ENCODE data around the gene WTAP. TPM values are rescaled to one million over a fixed set of nuclear protein-coding genes. Genes with fewer than 3 reads are reported as not detected.

The WTAP gene
- total and polyA plus RNA-seq, 10 donors: 71.6 to 149 (median 109) TPM

- no peak for TF ChIP-seq POLR2A (IDR thresholded peaks at IDR 0.05)
- TF ChIP-seq POLR2AphosphoS5 (IDR thresholded peaks at IDR 0.05): peak in 1 of 3 donors; percentile 31
- peaks cover 0 to 2% (median 0%) of the 10 kb centered on the region in 6 donors for H3K4me1 ChIP-seq
- no peaks in the 10 kb centered on the region for H3K27me3 ChIP-seq (replicated peaks in 1 of 7)
- no peak overlapping the region for H3K27ac ChIP-seq
- intact Hi-C loops (cut with DNase I; ENCODE audit: low total_unique reads): no loop called here
- no peak for DNase-seq
- no peak overlapping the region for H3K4me3 ChIP-seq
- peaks cover 0 to 93% (median 61%) of the 10 kb centered on the region in 6 donors for H3K36me3 ChIP-seq
- peaks cover 0 to 2% (median 0%) of the 10 kb centered on the region in 8 donors for H3K9me3 ChIP-seq
- 82 to 91% (median 85%) methylated on average over 7 of the region's 7 CpGs for WGBS, 5 donors
These were observed 50.1 kb downstream of the WTAP start for GRCh38 chr6:159777240-159777904.

DNA sequence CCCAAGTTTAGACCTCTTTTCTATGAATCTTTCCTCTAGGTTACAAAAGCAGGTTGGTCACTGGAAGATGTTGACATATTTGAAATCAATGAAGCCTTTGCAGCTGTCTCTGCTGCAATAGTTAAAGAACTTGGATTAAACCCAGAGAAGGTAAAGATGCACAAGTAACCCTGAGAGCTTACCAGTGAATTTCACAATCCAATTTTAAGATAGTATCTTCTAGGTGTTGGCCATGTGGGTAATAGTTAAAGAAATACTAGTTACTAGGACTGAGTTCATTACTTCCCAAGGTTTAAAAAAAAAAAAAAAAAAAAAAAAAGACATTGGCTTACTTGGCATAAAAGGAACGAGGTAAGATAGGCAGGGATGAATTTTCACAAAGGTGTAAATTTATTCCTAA is 50.8 kb downstream of the WTAP start:
- peaks cover 0 to 7% (median 1%) of the 10 kb centered on the region in 6 donors for H3K4me1 ChIP-seq
- WGBS, 5 donors: 73 to 94% (median 77%) methylated on average over 1 of the region's 1 CpG

DNA sequence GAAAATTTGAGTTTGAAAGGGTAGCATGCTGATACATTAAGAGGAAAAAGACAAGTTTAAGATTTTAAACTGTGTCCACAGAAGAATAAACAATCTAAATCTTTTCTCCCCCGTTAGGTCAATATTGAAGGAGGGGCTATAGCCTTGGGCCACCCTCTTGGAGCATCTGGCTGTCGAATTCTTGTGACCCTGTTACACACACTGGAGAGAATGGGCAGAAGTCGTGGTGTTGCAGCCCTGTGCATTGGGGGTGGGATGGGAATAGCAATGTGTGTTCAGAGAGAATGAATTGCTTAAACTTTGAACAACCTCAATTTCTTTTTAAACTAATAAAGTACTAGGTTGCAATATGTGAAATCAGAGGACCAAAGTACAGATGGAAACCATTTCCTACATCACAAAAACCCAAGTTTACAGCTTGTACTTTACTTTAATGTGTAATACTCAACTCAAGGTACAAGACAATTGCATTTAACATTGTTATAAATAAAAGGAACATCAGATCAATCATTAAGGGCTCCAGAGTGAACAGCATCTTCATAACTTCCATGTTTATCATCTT is 51.3 kb downstream of the WTAP start:
- no peak for DNase-seq

More for the DNA sequence above, 50.8 kb downstream of the WTAP start:
- Histone ChIP-seq H3K9me3 (no peaks in the 10 kb centered on the region), H3K4me3 (no peak overlapping the region), H3K36me3 (peaks cover 0 to 93% (median 69%) of the 10 kb centered on the region in 6 donors), H3K27ac (no peak overlapping the region), H3K27me3 (replicated peaks in 1 of 7) (no peaks in the 10 kb centered on the region)
- intact Hi-C loops (cut with DNase I; ENCODE audit: low total_unique reads): no loop called here
- DNase-seq: no peak
- TF ChIP-seq POLR2A (IDR thresholded peaks at IDR 0.05): no peak
- no peak for TF ChIP-seq POLR2AphosphoS5 (IDR thresholded peaks at IDR 0.05)
- TF ChIP-seq, protein P1, sequence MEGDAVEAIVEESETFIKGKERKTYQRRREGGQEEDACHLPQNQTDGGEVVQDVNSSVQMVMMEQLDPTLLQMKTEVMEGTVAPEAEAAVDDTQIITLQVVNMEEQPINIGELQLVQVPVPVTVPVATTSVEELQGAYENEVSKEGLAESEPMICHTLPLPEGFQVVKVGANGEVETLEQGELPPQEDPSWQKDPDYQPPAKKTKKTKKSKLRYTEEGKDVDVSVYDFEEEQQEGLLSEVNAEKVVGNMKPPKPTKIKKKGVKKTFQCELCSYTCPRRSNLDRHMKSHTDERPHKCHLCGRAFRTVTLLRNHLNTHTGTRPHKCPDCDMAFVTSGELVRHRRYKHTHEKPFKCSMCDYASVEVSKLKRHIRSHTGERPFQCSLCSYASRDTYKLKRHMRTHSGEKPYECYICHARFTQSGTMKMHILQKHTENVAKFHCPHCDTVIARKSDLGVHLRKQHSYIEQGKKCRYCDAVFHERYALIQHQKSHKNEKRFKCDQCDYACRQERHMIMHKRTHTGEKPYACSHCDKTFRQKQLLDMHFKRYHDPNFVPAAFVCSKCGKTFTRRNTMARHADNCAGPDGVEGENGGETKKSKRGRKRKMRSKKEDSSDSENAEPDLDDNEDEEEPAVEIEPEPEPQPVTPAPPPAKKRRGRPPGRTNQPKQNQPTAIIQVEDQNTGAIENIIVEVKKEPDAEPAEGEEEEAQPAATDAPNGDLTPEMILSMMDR (IDR thresholded peaks at IDR 0.05 in 8 of 11, conservative IDR thresholded peaks at IDR 0.05 in 3 of 11): no peak

DNA sequence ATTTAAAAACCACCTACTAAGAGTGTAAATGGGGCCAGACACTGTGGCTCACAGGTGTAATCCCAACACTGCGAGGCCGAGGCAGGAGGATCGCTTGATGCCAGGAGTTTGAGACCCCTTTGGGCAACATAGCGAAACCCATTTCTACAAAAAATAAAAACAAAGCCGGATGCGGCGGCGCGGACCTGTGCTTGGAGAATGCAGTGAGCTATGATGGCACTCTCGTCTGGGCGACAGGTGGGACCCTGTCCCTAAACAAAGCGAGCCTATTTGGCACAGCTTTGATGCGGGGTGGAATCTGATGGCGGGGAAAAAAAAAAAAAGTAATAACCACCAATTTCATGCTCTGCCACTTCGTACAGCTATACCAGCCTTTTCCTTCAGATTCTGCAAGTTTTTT is 61.0 kb downstream of the WTAP start:
- TF ChIP-seq POLR2A (IDR thresholded peaks at IDR 0.05): no peak
- TF ChIP-seq, protein P1 (IDR thresholded peaks at IDR 0.05 in 8 of 11, conservative IDR thresholded peaks at IDR 0.05 in 3 of 11): no peak
- TF ChIP-seq POLR2AphosphoS5 (IDR thresholded peaks at IDR 0.05): no peak
- H3K4me1 ChIP-seq: peaks cover 31 to 84% (median 56%) of the 10 kb centered on the region in 6 donors
- 34 to 52% (median 42%) methylated on average over 15 of the region's 15 CpGs for WGBS, 5 donors
- no peaks in the 10 kb centered on the region for H3K27me3 ChIP-seq (replicated peaks in 1 of 7)
- H3K9me3 ChIP-seq: no peaks in the 10 kb centered on the region
- intact Hi-C loops (cut with DNase I; ENCODE audit: low total_unique reads): loop anchor here (10.0 kb wide), 1 partner anchor 53 kb away; no protein-coding TSS in a partner anchor
- H3K36me3 ChIP-seq: peaks cover 0 to 65% (median 46%) of the 10 kb centered on the region in 6 donors
- no peak for DNase-seq
- peak overlapping the region in 7 of 8 donors; percentile 95 to 99 (median 97) for H3K27ac ChIP-seq
- H3K4me3 ChIP-seq: peak overlapping the region; percentile 88 to 98 (median 93)

More for the DNA sequence above, 51.3 kb downstream of the WTAP start:
- TF ChIP-seq, protein P1 (IDR thresholded peaks at IDR 0.05 in 8 of 11, conservative IDR thresholded peaks at IDR 0.05 in 3 of 11): no peak
- Histone ChIP-seq H3K27me3 (replicated peaks in 1 of 7) (no peaks in the 10 kb centered on the region), H3K36me3 (peaks cover 0 to 98% (median 73%) of the 10 kb centered on the region in 6 donors), H3K4me1 (peaks cover 0 to 10% (median 2%) of the 10 kb centered on the region in 6 donors), H3K27ac (no peak overlapping the region), H3K4me3 (no peak overlapping the region), H3K9me3 (no peaks in the 10 kb centered on the region)
- WGBS, 5 donors: 80 to 96% (median 87%) methylated on average over 3 of the region's 3 CpGs
- intact Hi-C loops (cut with DNase I; ENCODE audit: low total_unique reads): no loop called here

All from spleen (tissue), 11 donors.